Astrocyte of the spinal cord (primary cell): ENCODE measurements around the gene KCNG1.

Source experiments
- DNase-seq: peaks from one replicate; pipeline ENCODE4 v3.0.0; 2011; ENCODE audit warnings: low read depth, low spot score
- H3K4me3 ChIP-seq: 2 replicates; pipeline ENCODE4 v1.5.1; 2011; ENCODE audit warnings: low read depth, mild to moderate bottlenecking, low read length, moderate library complexity
- in situ Hi-C: cut with HindIII; loops from 2 replicates; pipeline ENCODE4 v1.10.0; 2017; ENCODE audit warnings: low sequenced_read_pairs
- TF ChIP-seq, protein P1 (sequence below): IDR thresholded peaks from 2 replicates; pipeline ENCODE4 v1.5.1; 2012; ENCODE audit warnings: low read depth, mild to moderate bottlenecking, low read length, inconsistent platforms

KCNG1 gene

DNA sequence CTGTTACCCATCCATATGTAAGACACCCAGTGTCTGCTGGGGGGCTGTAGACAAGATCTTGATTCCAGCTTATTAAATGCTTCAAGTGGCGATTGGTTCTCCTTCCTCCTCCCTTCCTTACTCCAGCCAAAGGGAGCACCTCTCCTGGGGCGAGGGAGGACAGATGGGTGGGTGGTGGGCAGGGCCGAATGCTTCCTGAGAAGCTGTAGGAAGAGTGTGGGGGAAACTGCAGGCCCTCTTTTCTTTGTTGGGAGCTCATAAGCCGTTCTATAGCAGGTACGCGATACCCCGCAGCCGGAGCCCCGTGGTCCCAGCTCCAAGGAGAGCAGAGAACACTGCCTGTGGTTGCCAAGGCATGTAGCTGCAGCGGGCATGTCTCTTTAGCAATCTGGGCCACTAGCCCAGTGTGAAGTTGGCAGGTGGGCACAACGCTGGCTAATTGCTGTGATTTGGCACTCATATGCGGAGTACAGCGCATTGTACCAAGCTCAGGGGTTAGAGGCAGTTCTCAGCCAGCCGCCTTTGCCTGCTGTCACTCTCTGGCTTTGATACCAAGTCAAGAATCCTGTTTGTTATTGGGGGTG is 14.7 kb upstream of the KCNG1 start:
- no peak for DNase-seq
- no peak overlapping the region for H3K4me3 ChIP-seq
- TF ChIP-seq, protein P1, sequence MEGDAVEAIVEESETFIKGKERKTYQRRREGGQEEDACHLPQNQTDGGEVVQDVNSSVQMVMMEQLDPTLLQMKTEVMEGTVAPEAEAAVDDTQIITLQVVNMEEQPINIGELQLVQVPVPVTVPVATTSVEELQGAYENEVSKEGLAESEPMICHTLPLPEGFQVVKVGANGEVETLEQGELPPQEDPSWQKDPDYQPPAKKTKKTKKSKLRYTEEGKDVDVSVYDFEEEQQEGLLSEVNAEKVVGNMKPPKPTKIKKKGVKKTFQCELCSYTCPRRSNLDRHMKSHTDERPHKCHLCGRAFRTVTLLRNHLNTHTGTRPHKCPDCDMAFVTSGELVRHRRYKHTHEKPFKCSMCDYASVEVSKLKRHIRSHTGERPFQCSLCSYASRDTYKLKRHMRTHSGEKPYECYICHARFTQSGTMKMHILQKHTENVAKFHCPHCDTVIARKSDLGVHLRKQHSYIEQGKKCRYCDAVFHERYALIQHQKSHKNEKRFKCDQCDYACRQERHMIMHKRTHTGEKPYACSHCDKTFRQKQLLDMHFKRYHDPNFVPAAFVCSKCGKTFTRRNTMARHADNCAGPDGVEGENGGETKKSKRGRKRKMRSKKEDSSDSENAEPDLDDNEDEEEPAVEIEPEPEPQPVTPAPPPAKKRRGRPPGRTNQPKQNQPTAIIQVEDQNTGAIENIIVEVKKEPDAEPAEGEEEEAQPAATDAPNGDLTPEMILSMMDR = no peak
- in situ Hi-C loops = no loop called here

DNA sequence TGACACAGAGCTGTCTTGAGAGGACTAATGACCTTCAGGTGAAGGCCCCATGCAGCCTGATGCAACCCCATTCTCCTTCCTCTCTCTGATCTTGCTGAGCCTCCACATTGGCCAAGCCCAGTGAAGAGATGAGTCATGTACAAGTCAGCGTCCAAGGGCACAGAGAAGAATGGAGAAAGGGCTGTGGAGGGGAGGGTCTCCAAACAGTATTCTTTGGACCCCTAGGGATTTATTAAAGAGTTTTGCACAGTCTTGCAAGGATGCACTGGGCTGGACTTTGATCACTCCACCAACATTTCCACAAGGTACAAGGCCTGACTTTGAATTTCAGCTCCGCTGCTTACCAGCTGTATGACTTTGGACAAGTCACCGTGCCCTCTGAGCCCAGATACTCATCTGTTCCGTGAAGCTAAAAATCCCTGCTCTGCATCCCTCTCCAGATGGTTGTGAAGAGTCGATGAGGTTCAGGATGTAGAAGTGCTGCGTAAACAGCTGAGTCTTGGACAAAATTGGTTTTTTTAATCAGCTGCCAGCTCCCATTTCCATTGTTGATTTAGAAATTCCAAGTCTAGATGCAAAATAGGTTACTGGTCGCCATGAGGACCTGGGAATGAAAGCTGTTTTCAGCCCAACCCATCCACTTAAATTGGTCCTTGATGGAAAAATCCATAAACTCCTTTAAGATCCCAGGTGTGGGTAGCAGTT is 14.1 kb upstream of the KCNG1 start:
- in situ Hi-C loops = no loop called here
- no peak overlapping the region for H3K4me3 ChIP-seq
- TF ChIP-seq, protein P1 = no peak
- no peak for DNase-seq

GRCh38 chr20:51036226-51036625 is 13.3 kb upstream of the KCNG1 start:
- H3K4me3 ChIP-seq = no peak overlapping the region
- DNase-seq = no peak
- in situ Hi-C loops = no loop called here
- TF ChIP-seq, protein P1 = no peak

DNA sequence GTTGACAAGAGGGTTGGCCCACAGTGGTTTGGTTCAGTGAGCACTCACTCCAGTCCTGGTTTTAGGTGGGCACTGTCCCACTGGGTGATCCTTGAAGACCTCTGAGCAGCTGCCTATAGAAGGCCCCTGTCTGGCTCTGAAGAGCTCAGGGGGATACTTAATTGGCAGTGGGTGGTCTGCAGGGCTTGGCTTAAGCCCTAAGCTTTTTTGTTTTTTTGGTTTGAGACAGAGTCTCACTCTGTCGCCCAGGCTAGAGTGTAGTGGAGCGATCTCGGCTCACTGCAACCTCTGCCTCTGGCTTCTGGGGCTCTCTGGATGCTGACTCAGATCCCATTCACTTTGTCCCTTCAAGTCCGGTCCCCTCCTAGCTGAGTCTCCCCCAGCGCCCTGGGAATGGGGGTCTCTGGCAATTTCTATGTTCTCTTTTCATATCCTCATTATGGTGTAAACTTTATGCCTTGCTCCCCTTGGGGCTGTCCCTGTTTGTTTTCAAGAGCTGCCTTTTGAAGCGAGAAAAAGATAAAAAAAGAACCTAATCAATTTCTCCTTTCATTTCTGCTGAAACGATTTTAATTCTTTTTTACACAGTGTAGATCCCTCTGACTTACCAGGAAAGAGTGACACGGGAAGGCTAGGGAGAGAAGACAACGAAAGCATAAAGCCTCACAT is 12.2 kb upstream of the KCNG1 start:
- TF ChIP-seq, protein P1 = no peak
- in situ Hi-C loops = no loop called here
- no peak for DNase-seq
- no peak overlapping the region for H3K4me3 ChIP-seq

DNA sequence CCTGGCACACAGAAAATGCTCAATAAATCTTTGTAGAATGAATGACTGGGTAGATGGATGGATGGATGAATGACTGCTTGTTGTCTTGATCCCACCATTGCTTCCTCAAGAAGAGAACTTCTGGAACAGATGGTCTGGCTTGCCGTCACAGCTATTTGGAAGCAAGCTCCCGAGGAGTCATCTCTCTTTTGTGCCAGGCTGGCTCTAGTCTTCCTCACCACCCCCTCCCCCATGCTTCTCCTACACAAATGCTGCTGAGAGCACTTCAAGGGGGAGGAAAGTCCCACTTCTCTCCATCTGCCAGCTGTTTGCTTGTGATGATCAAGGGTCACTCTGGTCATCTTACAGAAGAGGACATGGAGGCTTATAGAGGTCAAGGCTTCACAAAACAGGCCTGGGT is 11.6 kb upstream of the KCNG1 start:
- DNase-seq = no peak
- no peak overlapping the region for H3K4me3 ChIP-seq
- in situ Hi-C loops = no loop called here
- TF ChIP-seq, protein P1 = no peak

DNA sequence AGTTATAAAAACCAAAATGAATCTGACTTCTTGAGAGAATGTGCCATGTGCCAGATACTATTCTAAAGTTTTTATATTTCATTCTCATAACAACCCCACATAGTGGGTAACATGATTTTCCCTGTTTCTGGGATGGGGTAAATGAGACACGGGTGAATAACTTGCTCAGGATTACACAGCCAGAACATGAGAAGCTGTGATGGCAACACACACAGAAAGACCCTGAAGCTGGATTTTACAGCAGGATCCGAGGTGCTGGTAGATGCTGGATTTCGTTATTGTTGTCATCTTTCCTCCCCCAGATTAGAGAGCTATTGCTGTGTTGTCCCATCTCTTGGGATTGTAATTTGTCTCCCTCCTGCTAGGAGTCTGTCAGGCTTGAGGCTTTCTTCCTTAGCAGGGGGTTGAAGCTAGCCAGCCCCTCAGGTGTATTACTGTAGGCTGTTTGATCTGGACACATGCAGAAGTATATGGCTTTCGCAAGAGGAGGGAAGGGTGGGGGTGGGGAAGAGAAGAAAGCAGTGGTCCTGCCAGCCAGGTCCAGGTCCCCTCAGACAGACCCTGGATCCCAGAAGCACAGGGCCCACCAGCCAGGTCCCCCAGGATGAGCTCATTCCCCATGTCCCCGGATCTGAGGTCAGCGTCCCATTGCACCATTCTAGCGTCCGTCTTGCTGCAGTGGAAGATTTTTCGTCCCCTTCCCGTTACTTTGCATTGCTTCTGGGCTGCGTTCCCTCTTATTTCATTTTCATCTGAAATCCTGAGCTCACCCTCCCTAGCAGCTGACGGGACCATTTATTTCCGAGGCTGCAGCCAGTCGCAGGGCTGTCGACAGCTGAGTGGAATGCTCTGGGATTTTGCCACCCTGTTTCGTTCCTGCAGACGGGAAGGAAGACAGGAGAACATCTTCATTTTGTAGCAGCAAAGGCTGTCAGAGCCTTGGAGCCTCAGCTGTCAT is 7.3 kb upstream of the KCNG1 start:
- in situ Hi-C loops = no loop called here
- TF ChIP-seq, protein P1 = no peak
- H3K4me3 ChIP-seq = no peak overlapping the region
- DNase-seq = no peak
